Stomach smooth muscle (tissue), 2 donors: ENCODE data around the gene PIH1D2.
"Not testable (repeated sequence)": the region's sequence is repeated elsewhere in the genome, so short reads cannot be mapped to it uniquely, and the experiment has no call there.

Experiments
- H3K27ac ChIP-seq: one replicate; pipeline ENCODE4 v1.7.0; 2013; ENCODE audit warnings: mild to moderate bottlenecking, low read length, inconsistent platforms
- H3K27me3 ChIP-seq, 2 donors: one replicate each; pipeline ENCODE4 v1.7.0; 2013; ENCODE audit warnings: low read length in 2 of 2; ENCODE audit not compliant: insufficient read depth in 2 of 2, control insufficient read depth in 1 of 2
- H3K36me3 ChIP-seq, 2 donors: one replicate each; pipeline ENCODE4 v1.7.0; 2013; ENCODE audit warnings: low read length in 2 of 2; ENCODE audit not compliant: control insufficient read depth in 2 of 2, insufficient read depth in 2 of 2
- H3K4me1 ChIP-seq: one replicate; pipeline ENCODE4 v1.7.0; 2013; ENCODE audit warnings: low read length; ENCODE audit not compliant: control insufficient read depth, insufficient read depth
- H3K4me3 ChIP-seq, 2 donors: one replicate each; pipeline ENCODE4 v1.7.0; 2013; ENCODE audit warnings: low read length in 2 of 2
- H3K9ac ChIP-seq, 2 donors: one replicate each; pipeline ENCODE4 v1.7.0; 2013; ENCODE audit warnings: low read length in 2 of 2, mild to moderate bottlenecking in 1 of 2
- H3K9me3 ChIP-seq, 2 donors: one replicate each; pipeline ENCODE4 v1.7.0; 2013; ENCODE audit warnings: low read length in 2 of 2; ENCODE audit not compliant: control insufficient read depth in 2 of 2
- donor health status: healthy.
- donor health status: Pancreatic carcinoma.

The PIH1D2 gene

DNA sequence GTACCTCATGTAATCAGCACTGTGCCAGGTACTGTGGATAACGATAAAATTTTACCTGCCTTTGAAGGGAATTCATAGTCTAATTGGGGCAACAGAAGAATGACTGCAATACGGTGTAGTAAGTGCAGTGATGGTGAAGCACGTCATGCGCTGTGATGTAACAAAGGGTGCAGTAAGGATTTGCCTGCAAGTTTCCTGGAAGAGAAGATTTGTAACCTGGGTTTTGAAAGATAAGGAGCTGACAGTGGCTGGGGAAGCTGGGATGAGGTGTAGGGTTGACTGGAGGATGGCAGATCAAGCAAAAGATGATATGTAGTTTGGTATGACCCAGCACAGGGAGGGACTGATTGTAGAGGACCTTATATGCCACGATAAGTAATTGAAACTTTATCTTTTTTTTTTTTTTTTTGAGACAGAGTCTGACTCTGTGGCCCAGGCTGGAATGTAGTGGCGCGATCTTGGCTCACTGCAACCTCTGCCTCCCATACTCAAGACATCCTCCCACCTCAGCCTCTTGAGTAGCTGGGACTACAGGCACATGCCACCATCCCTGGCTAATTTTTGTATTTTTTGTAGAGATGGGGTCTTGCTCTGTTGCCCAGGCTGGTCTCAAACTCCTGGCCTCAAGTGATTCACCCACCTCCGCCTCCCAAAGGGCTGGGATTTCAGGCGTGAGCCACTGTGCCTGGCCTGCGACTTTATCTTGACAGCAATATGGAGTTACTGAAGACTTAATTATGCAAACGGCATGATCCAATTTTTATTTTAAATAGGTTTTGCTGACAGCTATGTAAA lies 24.1 kb upstream of the PIH1D2 start:
- Histone ChIP-seq H3K9ac (no peak overlapping the region), H3K9me3 (no peaks in the 10 kb centered on the region), H3K36me3 (peaks cover 18 to 22% of the 10 kb centered on the region in 2 donors), H3K27me3 (no peaks in the 10 kb centered on the region), H3K4me1 (no peaks in the 10 kb centered on the region), H3K27ac (no peak overlapping the region), H3K4me3 (no peak overlapping the region)

DNA sequence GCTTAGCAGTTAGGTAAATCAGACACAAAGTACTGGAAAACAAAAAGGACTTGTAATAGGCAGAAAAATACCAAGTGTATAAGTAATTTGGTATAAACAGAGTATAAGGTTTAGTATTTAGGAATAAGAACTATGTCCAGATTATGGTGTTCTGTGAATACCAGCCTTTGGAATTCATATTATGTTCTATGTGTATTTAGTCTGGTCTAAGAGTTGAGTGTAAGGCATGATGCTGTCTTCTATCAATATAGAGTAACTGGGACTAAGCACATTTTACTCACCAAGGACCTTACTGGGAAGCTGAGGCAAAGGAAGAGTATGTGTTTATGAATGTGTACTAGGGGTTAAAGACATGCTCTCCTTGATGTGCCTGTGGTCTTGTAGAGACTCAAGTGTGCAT lies 22.4 kb upstream of the PIH1D2 start:
- Histone ChIP-seq H3K4me1 (no peaks in the 10 kb centered on the region), H3K9me3 (no peaks in the 10 kb centered on the region), H3K4me3 (no peak overlapping the region), H3K27ac (no peak overlapping the region), H3K27me3 (no peaks in the 10 kb centered on the region), H3K9ac (no peak overlapping the region), H3K36me3 (peaks cover 28 to 38% of the 10 kb centered on the region in 2 donors)

DNA sequence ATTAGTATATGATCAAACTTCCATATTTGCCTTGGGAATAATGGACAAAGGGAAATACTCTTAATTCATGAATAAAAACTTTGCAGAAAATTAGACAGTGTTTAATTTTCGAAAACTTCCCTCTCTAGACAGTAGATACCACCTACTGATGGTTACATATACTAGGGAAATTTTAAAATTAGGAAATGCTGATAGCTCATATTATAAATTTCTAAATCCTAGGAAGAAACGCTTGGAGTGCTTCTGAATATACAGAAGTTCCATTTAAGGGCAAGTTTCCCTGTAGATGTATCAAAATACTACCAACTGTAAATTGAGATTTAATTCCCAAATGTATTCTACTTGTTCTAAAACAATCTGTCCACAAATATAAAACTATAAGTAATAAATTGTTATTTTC lies 21.5 kb upstream of the PIH1D2 start:
- peaks cover 32 to 44% of the 10 kb centered on the region in 2 donors for H3K36me3 ChIP-seq
- not testable (repeated sequence) for H3K9ac ChIP-seq, H3K4me1 ChIP-seq, H3K9me3 ChIP-seq, H3K27me3 ChIP-seq, H3K4me3 ChIP-seq, H3K27ac ChIP-seq

DNA sequence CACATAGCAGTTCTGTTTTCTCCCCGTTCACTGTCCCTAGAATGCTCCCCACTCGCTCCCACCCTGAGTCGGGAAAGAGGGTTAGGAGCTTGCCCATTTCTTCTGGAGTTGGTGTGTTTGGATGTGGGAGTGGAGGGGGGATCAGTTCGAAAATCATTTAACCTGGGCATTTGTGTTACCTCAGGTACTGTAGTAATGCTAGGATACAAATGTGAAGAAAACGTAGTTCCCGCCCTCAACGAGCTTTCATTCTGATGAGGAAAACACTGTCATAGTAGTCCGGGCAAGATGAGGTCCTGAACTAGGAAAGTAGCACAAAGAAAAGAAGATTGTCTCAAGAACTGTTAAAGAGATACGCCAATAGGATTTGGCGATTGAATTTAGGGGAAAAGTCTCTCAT lies 13.4 kb upstream of the PIH1D2 start:
- Histone ChIP-seq H3K36me3 (peaks cover 36 to 41% of the 10 kb centered on the region in 2 donors), H3K9ac (peak overlapping the region; percentile 98 to 99), H3K27me3 (no peaks in the 10 kb centered on the region), H3K4me3 (peak overlapping the region; percentile 99 to 100), H3K9me3 (no peaks in the 10 kb centered on the region), H3K4me1 (peaks cover 16% of the 10 kb centered on the region), H3K27ac (peak overlapping the region; percentile 76)

DNA sequence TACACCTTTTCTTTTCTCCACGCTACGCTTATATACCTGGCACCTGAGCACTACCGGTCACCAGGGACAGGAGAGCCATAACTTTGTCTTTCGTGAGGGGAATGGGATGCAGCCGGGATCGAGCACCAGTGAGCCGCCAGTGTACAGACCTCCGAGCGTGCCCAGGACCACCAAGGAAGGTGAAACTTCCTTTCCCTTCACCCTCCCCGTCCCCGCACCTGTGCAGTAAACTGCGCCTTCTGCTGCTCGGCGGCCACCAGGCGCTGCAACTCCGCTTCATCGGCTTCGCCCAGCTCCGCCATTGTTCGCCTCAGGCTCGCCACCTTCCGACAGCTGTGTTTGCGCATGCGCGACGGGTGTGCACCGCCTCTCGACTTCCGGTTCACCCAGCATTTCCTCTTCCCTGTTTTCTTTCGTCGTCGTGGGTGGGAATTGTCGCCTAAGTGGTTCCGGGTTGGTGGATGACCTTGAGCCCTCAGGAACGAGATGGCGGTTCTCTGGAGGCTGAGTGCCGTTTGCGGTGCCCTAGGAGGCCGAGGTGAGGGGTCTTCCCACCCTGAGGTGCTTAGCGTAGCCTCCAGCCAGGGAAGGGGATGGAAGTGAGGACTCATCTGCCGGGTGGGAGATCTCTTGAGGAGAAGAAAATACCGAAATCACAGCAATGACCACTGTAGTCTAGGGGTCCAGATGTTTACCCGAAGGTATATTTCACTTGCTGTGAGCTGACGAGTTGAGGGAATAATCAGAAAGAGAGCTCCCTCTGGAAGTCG lies 12.8 kb upstream of the PIH1D2 start, which contains the start of the genes SDHD and TIMM8B:
TSS of gene SDHD (plus strand) at position 452 of the 770 bp plus-strand sequence. CDS start at position 487, 35 bp downstream.
TSS of gene TIMM8B (minus strand) at position 335 of the 770 bp plus-strand sequence. CDS start at position 302, 33 bp downstream.
- Histone ChIP-seq H3K27me3 (no peaks in the 10 kb centered on the region), H3K9ac (peak within 1 kb of the TSS; percentile 98 to 99), H3K9me3 (no peaks in the 10 kb centered on the region), H3K4me3 (peak within 1 kb of the TSS; percentile 99 to 100), H3K36me3 (peaks cover 35% of the 10 kb centered on the region in 2 donors), H3K27ac (peak within 1 kb of the TSS; percentile 76), H3K4me1 (peaks cover 16% of the 10 kb centered on the region)

DNA sequence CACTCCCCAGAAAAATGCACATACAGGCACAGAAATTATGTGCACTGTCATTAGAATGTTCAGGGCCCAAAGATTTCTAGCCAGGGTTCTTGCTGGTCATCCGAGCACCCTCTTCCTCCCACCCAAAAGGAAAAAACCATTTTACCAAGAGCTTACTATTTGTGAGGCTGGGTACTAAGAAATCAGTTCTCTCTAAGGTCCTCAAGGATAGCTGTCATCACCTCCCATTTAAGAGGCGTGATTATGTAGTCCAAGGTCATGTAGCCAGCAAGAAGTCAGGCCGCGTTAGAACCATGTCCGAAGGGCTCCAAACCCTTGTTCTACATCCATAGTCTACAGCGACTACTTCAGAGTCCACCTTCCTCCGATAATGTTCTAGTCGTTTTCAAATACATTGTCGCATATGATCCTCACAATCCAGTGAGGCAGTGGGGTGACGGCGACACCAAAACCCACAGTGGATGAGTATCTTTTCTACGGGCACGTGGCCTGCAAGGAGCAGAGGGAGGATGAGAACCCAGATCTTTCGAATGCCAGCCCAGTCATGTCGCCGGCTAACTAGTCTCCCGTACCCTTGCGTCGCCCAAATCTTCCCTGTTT lies 12.1 kb upstream of the PIH1D2 start:
- Histone ChIP-seq H3K9ac (peak overlapping the region; percentile 98 to 99), H3K4me1 (peaks cover 16% of the 10 kb centered on the region), H3K27me3 (no peaks in the 10 kb centered on the region), H3K36me3 (peaks cover 28 to 30% of the 10 kb centered on the region in 2 donors), H3K9me3 (no peaks in the 10 kb centered on the region), H3K27ac (peak overlapping the region; percentile 76), H3K4me3 (peak overlapping the region; percentile 99 to 100)

DNA sequence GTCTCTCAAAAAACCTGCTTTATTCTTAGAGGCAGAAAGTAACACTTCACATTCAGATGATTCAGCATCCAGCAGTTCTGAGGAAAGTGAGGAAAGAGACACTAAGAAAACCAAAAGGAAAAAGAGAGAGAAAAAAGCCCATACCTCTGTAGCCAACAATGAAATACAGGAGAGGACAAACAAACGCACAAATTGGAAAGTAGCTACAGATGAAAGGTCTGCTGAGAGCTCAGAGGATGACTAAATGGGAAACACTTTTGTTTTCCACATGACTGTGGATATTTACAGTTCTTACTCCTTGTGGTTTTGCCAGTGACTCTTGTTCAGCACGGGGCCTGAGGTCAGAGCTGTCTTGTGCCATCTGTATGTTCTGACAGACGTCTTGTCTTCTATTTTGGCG lies 8.9 kb upstream of the PIH1D2 start:
- peaks cover 7% of the 10 kb centered on the region for H3K4me1 ChIP-seq
- no peak overlapping the region for H3K27ac ChIP-seq
- H3K4me3 ChIP-seq = no peak overlapping the region
- H3K9ac ChIP-seq = no peak overlapping the region
- peaks cover 27 to 39% of the 10 kb centered on the region in 2 donors for H3K36me3 ChIP-seq
- H3K9me3 ChIP-seq = no peaks in the 10 kb centered on the region
- H3K27me3 ChIP-seq = no peaks in the 10 kb centered on the region

DNA sequence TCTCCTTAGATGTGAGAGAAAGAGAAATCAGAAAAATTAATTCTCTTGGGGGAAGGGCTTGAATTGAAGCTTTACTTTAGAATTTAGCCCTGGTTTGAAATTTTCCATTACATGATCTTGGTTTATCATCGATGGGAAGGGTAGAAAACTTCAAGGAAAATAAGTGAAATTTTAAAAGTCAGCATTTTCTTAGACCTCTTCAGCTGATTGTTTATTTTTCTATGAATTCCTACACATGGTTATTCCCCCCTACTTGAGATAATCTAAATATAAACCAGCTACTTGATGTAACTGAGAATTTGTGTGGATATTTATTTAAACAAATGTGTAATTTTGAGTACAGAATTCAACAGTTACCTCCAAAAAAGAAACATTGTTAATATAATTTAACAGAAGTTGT lies 10.9 kb downstream of the PIH1D2 start:
- peaks cover 7 to 20% of the 10 kb centered on the region in 2 donors for H3K36me3 ChIP-seq
- H3K4me1 ChIP-seq = no peaks in the 10 kb centered on the region
- H3K27ac ChIP-seq = no peak overlapping the region
- H3K9ac ChIP-seq = no peak overlapping the region
- no peaks in the 10 kb centered on the region for H3K9me3 ChIP-seq
- H3K27me3 ChIP-seq = no peaks in the 10 kb centered on the region
- no peak overlapping the region for H3K4me3 ChIP-seq

DNA sequence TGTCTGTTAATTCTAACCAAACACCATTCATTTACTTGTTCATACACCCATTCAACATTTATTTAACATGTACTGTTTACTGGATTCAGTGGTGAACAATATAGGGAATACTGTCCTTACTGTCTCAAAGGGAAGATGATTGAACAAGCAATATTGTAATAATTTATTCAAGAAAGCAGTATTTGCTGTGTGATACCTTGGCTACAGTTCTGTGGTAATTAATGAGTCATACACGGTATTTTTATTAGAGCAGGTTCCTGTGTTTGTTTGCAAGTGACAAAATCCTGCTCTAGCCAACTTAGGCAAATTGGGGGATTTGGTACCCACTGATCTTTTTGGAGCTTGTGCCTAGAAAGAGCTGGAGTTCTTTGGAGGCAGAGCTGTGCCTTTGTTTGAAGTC lies 15.7 kb downstream of the PIH1D2 start:
- Histone ChIP-seq H3K9ac (no peak overlapping the region), H3K27me3 (no peaks in the 10 kb centered on the region), H3K36me3 (peaks cover 17 to 24% of the 10 kb centered on the region in 2 donors), H3K9me3 (no peaks in the 10 kb centered on the region), H3K4me1 (no peaks in the 10 kb centered on the region), H3K4me3 (no peak overlapping the region), H3K27ac (no peak overlapping the region)

DNA sequence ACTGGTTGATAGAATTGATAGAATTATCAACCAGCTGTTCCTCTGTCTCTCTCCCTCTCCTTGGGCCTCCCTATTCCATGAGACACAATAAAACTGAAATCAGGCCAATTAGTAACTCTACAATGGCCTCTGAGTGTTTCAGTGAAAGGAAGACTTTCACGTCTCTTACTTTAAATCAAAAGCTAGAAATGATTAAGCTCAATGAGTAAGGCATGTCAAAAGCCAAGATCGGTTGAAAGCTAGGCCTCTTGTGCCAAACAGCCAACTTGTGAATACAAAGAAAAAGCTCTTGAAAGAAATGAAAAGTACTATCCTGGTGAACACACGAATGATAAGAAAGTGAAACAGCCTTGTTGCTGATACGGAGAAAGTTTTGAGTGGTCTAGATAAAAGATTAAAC lies 16.6 kb downstream of the PIH1D2 start:
- Histone ChIP-seq H3K27ac (no peak overlapping the region), H3K4me1 (no peaks in the 10 kb centered on the region), H3K9ac (no peak overlapping the region), H3K4me3 (no peak overlapping the region), H3K27me3 (no peaks in the 10 kb centered on the region), H3K36me3 (peaks cover 17 to 25% of the 10 kb centered on the region in 2 donors), H3K9me3 (no peaks in the 10 kb centered on the region)
